ENCODE results near the gene PPP2R2D.

- TF ChIP-seq CTCF (IDR thresholded peaks at IDR 0.05) (no peak), NR1H2 (CRISPR knock-in tag; IDR thresholded peaks at IDR 0.05) (no peak), TEAD1 (CRISPR knock-in tag; IDR thresholded peaks at IDR 0.05) (no peak), ATF3 (CRISPR knock-in tag; conservative IDR thresholded peaks at IDR 0.05) (no peak), CREB1 (CRISPR knock-in tag; IDR thresholded peaks at IDR 0.05) (no peak), JUN (CRISPR knock-in tag; IDR thresholded peaks at IDR 0.05) (no peak), MLX (CRISPR knock-in tag; IDR thresholded peaks at IDR 0.05) (no peak), TEAD4 (CRISPR knock-in tag; IDR thresholded peaks at IDR 0.05) (no peak), FOXJ3 (CRISPR knock-in tag; IDR thresholded peaks at IDR 0.05; ENCODE audit: borderline replicate concordance) (no peak), ATF2 (CRISPR knock-in tag; IDR thresholded peaks at IDR 0.05; ENCODE audit: borderline replicate concordance, low read depth) (no peak)
- TF ChIP-seq, protein P1, sequence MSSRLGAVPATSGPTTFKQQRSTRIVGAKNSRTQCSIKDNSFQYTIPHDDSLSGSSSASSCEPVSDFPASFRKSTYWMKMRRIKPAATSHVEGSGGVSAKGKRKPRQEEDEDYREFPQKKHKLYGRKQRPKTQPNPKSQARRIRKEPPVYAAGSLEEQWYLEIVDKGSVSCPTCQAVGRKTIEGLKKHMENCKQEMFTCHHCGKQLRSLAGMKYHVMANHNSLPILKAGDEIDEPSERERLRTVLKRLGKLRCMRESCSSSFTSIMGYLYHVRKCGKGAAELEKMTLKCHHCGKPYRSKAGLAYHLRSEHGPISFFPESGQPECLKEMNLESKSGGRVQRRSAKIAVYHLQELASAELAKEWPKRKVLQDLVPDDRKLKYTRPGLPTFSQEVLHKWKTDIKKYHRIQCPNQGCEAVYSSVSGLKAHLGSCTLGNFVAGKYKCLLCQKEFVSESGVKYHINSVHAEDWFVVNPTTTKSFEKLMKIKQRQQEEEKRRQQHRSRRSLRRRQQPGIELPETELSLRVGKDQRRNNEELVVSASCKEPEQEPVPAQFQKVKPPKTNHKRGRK (CRISPR knock-in tag; IDR thresholded peaks at IDR 0.05; ENCODE audit: borderline replicate concordance) = no peak
Measured at GRCh38 chr10:131979336-131979735, 78.5 kb downstream of the PPP2R2D start.

Data from WTC11 (cell line).